Retinal pigment epithelial cell (primary cell): Measurements from ENCODE around the gene OR52E6.

Experiments
- DNase-seq: peaks from one replicate; pipeline ENCODE4 v3.0.0-alpha.2; 2010; ENCODE audit warnings: low read depth
- H3K4me3 ChIP-seq: 2 replicates; pipeline ENCODE4 v1.5.1; 2011; ENCODE audit warnings: mild to moderate bottlenecking, low read length, control low read depth, moderate library complexity
- TF ChIP-seq, protein P1 (sequence below): conservative IDR thresholded peaks from 2 replicates; pipeline ENCODE4 v1.5.1; 2011; ENCODE audit warnings: low read depth, low read length, control low read depth, inconsistent platforms

The OR52E6 gene

DNA sequence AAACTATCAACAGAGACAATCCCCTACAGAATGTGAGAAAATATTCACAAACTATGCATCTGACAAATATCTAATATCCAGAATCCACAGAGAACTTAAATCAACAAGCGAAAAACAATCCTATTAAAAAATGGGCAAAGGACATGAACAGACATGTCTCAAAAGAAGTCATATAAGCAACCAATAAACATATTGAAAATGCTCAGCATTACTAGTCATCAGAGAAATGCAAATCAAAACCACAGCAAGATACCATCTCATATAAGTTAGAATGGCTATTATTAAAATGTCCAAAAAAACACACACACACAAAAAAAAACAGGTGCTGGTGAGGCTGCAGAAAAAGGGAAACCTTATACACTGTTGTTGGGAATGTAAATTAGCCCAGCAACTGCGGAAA lies 24.1 kb upstream of the OR52E6 start:
- no peak overlapping the region for H3K4me3 ChIP-seq
- no peak for DNase-seq
- TF ChIP-seq, protein P1, sequence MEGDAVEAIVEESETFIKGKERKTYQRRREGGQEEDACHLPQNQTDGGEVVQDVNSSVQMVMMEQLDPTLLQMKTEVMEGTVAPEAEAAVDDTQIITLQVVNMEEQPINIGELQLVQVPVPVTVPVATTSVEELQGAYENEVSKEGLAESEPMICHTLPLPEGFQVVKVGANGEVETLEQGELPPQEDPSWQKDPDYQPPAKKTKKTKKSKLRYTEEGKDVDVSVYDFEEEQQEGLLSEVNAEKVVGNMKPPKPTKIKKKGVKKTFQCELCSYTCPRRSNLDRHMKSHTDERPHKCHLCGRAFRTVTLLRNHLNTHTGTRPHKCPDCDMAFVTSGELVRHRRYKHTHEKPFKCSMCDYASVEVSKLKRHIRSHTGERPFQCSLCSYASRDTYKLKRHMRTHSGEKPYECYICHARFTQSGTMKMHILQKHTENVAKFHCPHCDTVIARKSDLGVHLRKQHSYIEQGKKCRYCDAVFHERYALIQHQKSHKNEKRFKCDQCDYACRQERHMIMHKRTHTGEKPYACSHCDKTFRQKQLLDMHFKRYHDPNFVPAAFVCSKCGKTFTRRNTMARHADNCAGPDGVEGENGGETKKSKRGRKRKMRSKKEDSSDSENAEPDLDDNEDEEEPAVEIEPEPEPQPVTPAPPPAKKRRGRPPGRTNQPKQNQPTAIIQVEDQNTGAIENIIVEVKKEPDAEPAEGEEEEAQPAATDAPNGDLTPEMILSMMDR = no peak

DNA sequence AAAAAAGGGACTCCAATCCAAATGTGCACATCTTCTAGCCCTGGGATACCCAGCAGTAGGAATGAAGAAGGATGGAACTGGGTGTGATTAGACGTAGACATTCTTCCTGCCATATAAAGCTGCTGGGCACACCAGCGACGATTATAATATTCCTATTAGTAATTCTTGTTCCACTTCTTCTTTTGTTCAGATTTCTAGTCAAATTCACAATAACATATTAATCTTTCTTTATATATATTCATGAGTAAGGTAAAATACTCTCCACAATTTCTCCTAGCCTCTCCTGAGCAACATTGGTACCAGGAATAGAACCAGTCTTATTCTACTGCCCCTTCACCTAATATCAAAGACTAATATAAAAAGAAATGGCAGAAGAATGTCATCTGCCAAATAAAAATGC lies 15.9 kb upstream of the OR52E6 start, which contains the start of gene OR52E8:
TSS of gene OR52E8 (minus strand) at position 101 of the 400 bp plus-strand sequence. CDS start at position 101, 0 bp downstream.
- no peak within 1 kb of the TSS for H3K4me3 ChIP-seq
- TF ChIP-seq, protein P1 = no peak
- no peak for DNase-seq

DNA sequence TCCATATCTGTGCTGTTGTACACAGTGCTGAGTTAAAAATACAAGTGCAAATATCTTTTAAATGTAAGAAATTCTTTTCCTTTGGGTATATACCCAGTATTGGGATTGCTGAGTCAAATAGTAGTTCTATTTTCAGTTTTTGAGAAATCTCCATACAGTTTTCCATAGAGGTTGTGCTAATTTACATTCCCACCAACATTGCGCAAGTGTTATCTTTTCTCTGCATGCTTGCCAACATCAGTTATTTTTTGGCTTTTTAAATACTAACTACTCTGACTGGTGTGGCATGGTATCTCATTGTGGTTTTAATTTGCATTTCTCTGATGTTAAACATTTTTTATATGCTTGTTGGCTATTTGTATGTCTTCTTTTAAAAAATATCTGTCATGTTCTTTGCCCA lies 9.3 kb upstream of the OR52E6 start:
- DNase-seq = no peak
- TF ChIP-seq, protein P1 = no peak
- H3K4me3 ChIP-seq = no peak overlapping the region

DNA sequence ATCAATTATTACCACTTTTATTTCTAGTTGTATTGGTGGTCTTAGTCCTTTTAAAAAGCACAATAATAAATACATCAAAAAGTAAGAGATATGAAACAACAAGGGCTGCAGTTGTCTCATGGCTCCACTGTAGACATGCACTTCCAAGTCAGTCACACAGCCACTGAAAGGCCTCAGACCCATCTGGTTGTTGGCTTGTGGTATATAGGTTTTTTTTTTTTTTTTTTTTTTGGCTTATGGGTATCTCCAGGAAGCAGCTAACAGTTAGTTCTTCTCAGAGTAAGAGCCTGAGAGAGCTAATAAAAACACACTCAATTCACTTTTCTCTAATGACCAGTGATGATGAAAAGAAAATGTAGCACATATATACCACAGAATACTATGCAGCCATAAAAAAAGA lies 6.0 kb upstream of the OR52E6 start:
- TF ChIP-seq, protein P1 = no peak
- H3K4me3 ChIP-seq = no peak overlapping the region
- no peak for DNase-seq

DNA sequence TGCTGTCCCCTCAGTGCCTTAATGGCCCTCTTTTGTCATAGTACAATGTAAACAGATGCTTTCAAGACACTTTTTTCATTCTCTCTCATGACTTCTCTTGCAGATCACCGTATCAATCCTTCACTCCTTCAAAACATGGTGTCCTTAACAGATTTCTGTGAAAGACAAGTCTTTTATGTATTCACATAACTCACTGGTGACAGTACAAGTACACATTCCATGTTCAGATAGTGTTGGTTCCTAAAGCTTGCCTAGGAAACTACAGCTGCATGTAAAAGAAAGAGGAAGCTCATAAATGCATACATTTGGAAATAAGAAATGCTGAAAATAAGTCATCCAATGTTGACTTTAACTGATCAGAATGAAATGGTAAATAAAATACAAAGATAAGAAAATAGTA lies 5.0 kb upstream of the OR52E6 start:
- H3K4me3 ChIP-seq = no peak overlapping the region
- TF ChIP-seq, protein P1 = no peak
- no peak for DNase-seq

DNA sequence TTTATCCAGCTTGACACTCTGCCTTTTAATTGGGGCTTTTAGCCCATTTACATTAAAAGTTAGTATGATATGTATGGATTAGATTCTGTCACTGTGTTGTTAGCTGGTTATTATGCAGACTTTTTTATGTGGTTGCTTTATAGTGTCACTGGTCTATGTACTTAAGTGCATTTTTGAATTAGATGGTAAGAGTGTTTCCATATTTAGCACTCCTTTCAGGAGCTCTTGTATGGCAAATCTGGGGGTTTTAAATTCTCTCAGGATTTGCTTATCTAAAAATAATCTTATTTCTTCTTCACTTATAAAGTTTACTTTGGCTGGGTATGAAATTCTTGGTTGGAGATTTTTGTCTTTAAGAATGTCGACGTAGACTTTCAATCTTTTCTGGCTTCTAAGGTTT lies 4.0 kb downstream of the OR52E6 start:
- DNase-seq = no peak
- no peak overlapping the region for H3K4me3 ChIP-seq
- TF ChIP-seq, protein P1 = no peak

DNA sequence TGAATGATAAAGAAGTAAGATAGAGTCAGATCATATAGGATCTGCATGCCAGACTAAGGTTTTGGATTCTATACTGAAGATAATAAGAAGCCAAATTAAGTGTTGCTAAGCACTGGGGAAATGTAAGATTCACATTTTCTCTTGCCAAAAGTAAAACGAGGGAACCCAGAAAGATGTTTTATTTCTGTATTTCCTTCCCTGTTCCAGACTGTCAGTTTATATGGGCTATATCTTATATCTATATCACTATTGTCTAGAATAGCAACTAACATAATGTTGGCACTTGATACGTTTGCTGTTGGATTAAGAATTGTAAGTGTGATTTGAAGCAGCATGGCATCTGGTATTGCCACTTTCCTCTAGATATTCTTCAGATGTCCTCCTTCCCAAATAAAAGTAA lies 8.3 kb downstream of the OR52E6 start:
- DNase-seq = no peak
- TF ChIP-seq, protein P1 = no peak
- no peak overlapping the region for H3K4me3 ChIP-seq
